Measurements from ENCODE around the gene ELF4. TPM values are rescaled to one million over a fixed set of nuclear protein-coding genes. Genes with fewer than 3 reads are reported as not detected.

ELF4 gene
- total RNA-seq, 2 experiments from 2014 or later, result 17.3 to 17.6 TPM

DNA sequence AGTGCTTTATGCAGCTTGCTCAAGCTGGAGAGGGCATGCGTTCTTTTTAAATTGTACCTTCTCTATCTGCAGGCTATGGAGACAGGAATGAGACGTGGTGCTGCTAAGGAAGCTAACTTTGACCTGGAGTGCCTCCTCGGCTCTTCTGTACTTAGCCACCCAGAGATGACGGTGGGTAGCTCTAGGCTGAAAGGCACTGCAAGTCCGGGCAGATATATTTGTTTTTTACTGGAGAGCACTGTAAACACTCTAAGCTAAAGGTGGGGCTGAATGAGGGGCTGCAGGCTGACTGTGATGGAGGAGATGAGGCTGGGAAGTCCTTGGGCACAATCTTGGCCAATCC is 12.1 kb downstream of the ELF4 start:
- peak overlapping the region; percentile 72 for H3K27ac Mint-ChIP-seq
- no peak overlapping the region for H3K4me3 Mint-ChIP-seq
- H3K4me1 Mint-ChIP-seq, result peaks cover 40% of the 10 kb centered on the region
- H3K27me3 Mint-ChIP-seq, result no peaks in the 10 kb centered on the region
- H3K9me3 Mint-ChIP-seq, result no peaks in the 10 kb centered on the region
- peaks cover 10% of the 10 kb centered on the region for H3K36me3 Mint-ChIP-seq
- DNase-seq, result no peak

GRCh38 chrX:130097507-130098209 is 12.6 kb downstream of the ELF4 start:
- no peak for DNase-seq
- Mint-ChIP-seq H3K27ac (peak overlapping the region; percentile 72), H3K36me3 (peaks cover 10% of the 10 kb centered on the region), H3K4me1 (peaks cover 38% of the 10 kb centered on the region), H3K9me3 (no peaks in the 10 kb centered on the region), H3K27me3 (no peaks in the 10 kb centered on the region), H3K4me3 (no peak overlapping the region)

DNA sequence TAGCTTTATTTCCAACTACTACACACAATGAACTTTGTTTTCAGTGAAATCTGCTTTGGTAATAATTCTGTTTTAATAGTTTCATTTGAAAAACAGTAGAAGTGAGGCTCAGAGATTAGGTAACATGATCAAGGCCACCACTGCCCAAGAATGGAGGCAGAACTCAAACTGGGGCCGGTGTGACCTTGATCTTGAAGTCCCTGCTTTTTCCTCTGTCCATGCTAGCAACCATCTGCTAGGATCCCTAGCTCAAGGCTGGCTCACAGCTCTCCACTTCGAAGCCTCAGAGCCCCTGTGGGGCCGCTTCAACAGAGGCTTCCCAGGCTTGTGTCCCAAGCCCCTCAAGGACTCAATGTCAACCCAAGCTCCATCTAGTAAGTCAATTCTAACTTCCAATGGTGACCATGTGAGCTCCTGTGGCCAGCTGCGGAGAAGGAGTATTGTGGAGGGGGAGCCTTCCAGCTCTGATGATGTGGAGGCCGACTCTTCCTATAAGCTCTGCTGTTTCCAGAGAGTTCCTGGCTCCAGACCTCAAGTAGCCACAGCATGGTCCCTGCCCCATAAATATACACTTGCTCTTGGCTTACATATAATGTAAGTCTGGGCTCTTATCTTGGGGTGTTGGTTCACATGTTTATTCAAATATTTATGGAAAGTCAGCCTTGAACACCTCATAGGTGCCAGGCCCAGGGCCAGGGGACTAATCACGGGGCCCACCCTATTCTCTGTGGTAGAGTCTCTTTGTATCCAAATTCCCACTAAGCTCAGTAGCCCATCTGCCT is 14.9 kb downstream of the ELF4 start:
- H3K36me3 Mint-ChIP-seq, result peaks cover 9% of the 10 kb centered on the region
- H3K4me1 Mint-ChIP-seq, result peaks cover 42% of the 10 kb centered on the region
- no peaks in the 10 kb centered on the region for H3K27me3 Mint-ChIP-seq
- no peak overlapping the region for H3K4me3 Mint-ChIP-seq
- peak overlapping the region; percentile 19 for H3K27ac Mint-ChIP-seq
- no peaks in the 10 kb centered on the region for H3K9me3 Mint-ChIP-seq
- no peak for DNase-seq

DNA sequence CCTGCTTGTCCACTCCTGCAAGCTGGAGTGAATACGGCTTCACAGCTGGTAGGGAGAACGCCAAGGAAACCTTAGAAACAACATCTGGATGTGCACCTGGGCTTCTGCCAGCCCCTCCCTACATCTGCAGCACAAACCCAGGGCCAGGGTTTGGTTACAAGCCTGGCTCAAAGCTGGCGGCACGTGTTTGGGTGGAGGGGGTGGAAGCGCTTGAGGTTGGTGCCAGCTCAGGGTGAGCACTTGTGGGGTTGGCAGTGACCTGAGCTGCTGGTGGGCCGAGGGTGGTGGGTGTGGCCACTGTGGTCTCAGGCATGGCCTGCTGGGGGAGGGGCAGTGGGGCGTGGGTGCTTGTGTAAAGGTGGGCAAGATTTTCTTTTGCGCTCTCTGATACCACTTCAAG is 15.6 kb downstream of the ELF4 start:
- DNase-seq, result no peak
- no peak overlapping the region for H3K27ac Mint-ChIP-seq
- H3K9me3 Mint-ChIP-seq, result no peaks in the 10 kb centered on the region
- no peaks in the 10 kb centered on the region for H3K27me3 Mint-ChIP-seq
- H3K36me3 Mint-ChIP-seq, result peaks cover 6% of the 10 kb centered on the region
- H3K4me3 Mint-ChIP-seq, result no peak overlapping the region
- peaks cover 44% of the 10 kb centered on the region for H3K4me1 Mint-ChIP-seq

- no peak overlapping the region for H3K4me3 Mint-ChIP-seq
- no peak overlapping the region for H3K27ac Mint-ChIP-seq
- no peaks in the 10 kb centered on the region for H3K9me3 Mint-ChIP-seq
- no peaks in the 10 kb centered on the region for H3K27me3 Mint-ChIP-seq
- peaks cover 39% of the 10 kb centered on the region for H3K4me1 Mint-ChIP-seq
- H3K36me3 Mint-ChIP-seq, result peaks cover 6% of the 10 kb centered on the region
- no peak for DNase-seq
These were observed 17.0 kb downstream of the ELF4 start for GRCh38 chrX:130093271-130093670.

- Mint-ChIP-seq H3K4me1 (peaks cover 40% of the 10 kb centered on the region), H3K27me3 (no peaks in the 10 kb centered on the region), H3K4me3 (peak overlapping the region; percentile 85), H3K27ac (peak overlapping the region; percentile 95), H3K9me3 (no peaks in the 10 kb centered on the region), H3K36me3 (peaks cover 9% of the 10 kb centered on the region)
- DNase-seq, result peak; percentile 85
These were observed 18.2 kb downstream of the ELF4 start for GRCh38 chrX:130091980-130092522.

GRCh38 chrX:130090364-130090763 is 19.9 kb downstream of the ELF4 start:
- Mint-ChIP-seq H3K36me3 (peaks cover 9% of the 10 kb centered on the region), H3K27me3 (no peaks in the 10 kb centered on the region), H3K9me3 (no peaks in the 10 kb centered on the region), H3K4me3 (peak overlapping the region; percentile 18), H3K27ac (peak overlapping the region; percentile 41), H3K4me1 (peaks cover 49% of the 10 kb centered on the region)
- DNase-seq, result no peak

- Mint-ChIP-seq H3K27me3 (no peaks in the 10 kb centered on the region), H3K4me3 (peak overlapping the region; percentile 66), H3K27ac (peak overlapping the region; percentile 90), H3K9me3 (no peaks in the 10 kb centered on the region), H3K4me1 (peaks cover 60% of the 10 kb centered on the region), H3K36me3 (peaks cover 5% of the 10 kb centered on the region)
- peak; percentile 70 for DNase-seq
These were observed 23.7 kb downstream of the ELF4 start for GRCh38 chrX:130086447-130087206.

- Mint-ChIP-seq H3K4me3 (peak overlapping the region; percentile 66), H3K36me3 (peaks cover 5% of the 10 kb centered on the region), H3K27me3 (no peaks in the 10 kb centered on the region), H3K9me3 (no peaks in the 10 kb centered on the region), H3K27ac (peak overlapping the region; percentile 90), H3K4me1 (peaks cover 63% of the 10 kb centered on the region)
- DNase-seq, result peak; percentile 6
These were observed 24.5 kb downstream of the ELF4 start for GRCh38 chrX:130085551-130086446.

DNA sequence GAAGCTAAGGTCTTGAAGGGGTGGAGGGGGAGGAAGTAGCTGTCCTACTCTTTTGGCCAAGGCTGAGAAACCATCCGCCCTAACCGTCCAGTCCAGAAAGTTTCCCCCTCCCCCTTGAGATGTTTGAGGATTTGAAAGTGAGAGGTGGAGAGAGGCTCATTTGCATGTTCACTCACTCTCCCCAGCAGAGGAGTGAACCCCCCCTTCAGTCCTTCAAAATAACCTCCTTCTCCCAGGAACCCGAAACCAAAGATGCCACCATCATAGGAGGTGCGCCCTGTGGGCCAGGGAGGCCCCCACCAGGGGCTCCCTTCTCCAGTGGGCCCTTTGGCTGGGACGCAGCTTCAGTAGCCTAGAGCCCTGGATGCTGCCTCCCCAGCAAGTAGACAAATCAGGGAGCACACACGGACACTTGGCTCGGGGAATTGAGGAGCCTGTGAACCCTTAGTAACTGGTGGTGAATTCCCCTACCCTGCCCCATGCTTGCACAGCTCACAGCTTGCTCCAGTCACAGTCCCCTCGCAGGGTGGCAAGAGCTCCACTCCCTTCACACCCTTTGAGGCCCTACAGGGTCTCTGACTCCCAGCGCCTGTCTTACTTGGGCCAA is 25.6 kb downstream of the ELF4 start:
- Mint-ChIP-seq H3K36me3 (peaks cover 5% of the 10 kb centered on the region), H3K9me3 (no peaks in the 10 kb centered on the region), H3K4me3 (peak overlapping the region; percentile 29), H3K27me3 (no peaks in the 10 kb centered on the region), H3K27ac (peak overlapping the region; percentile 90), H3K4me1 (peaks cover 61% of the 10 kb centered on the region)
- DNase-seq, result peak; percentile 26

GRCh38 chrX:130083656-130084382 is 26.5 kb downstream of the ELF4 start:
- H3K27ac Mint-ChIP-seq, result peak overlapping the region; percentile 90
- H3K4me1 Mint-ChIP-seq, result peaks cover 59% of the 10 kb centered on the region
- H3K4me3 Mint-ChIP-seq, result peak overlapping the region; percentile 50
- H3K9me3 Mint-ChIP-seq, result no peaks in the 10 kb centered on the region
- H3K36me3 Mint-ChIP-seq, result peaks cover 7% of the 10 kb centered on the region
- DNase-seq, result peak; percentile 12
- H3K27me3 Mint-ChIP-seq, result no peaks in the 10 kb centered on the region

DNA sequence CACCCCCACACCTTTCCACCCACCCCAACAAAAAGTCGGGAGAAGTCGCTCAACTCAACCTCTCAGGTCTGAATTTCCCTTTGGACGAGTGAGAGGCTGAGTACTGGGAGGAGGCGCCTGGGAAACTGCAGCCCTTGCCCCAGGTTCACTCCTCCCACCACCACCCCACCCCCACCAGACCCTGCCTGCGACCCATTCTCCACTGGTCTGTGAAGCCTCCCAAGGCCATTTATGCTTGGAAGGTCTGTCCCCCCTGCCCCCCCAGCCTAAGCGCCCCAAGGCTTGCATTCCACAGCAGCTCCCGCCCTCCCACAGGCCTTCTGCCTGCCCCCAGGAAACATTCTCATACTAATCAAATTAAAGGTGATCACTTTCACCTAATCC is 27.2 kb downstream of the ELF4 start:
- Mint-ChIP-seq H3K36me3 (peaks cover 9% of the 10 kb centered on the region), H3K4me1 (peaks cover 57% of the 10 kb centered on the region), H3K9me3 (no peaks in the 10 kb centered on the region), H3K4me3 (peak overlapping the region; percentile 59), H3K27me3 (no peaks in the 10 kb centered on the region), H3K27ac (peak overlapping the region; percentile 81)
- no peak for DNase-seq

- Mint-ChIP-seq H3K4me1 (peaks cover 53% of the 10 kb centered on the region), H3K27ac (peak overlapping the region; percentile 81), H3K4me3 (peak overlapping the region; percentile 59), H3K36me3 (peaks cover 6% of the 10 kb centered on the region), H3K27me3 (no peaks in the 10 kb centered on the region), H3K9me3 (no peaks in the 10 kb centered on the region)
- DNase-seq, result peak; percentile 81
These were observed 27.8 kb downstream of the ELF4 start for GRCh38 chrX:130082244-130083106.
